Tongue (tissue), 2 donors: ENCODE results near the gene MXI1. TPM values are rescaled to one million over a fixed set of nuclear protein-coding genes. Genes with fewer than 3 reads are reported as not detected.
"Not testable (repeated sequence)": the region's sequence is repeated elsewhere in the genome, so short reads cannot be mapped to it uniquely, and the experiment has no call there.

ENCODE experiments used
- DNase-seq: peaks from one replicate; pipeline ENCODE4 v3.0.0-alpha.2; 2015
- total RNA-seq: library from RNA; depleted of rRNA; stranded (reverse); fragments of >200 nt; gene quantifications from one replicate; pipeline ENCODE4 v1.2.3, GENCODE V29; 2014

The MXI1 gene
- total RNA-seq, 1 donor from 2014 or later = 31.3 TPM

- DNase-seq = no peak
Measured at GRCh38 chr10:110317866-110318850, 110.8 kb downstream of the MXI1 start.

- no peak for DNase-seq
Measured at GRCh38 chr10:110321869-110322620, 114.6 kb downstream of the MXI1 start.

GRCh38 chr10:110323503-110323902, 116.1 kb downstream of the MXI1 start:
- no peak for DNase-seq

GRCh38 chr10:110324201-110324804, 116.9 kb downstream of the MXI1 start:
- no peak for DNase-seq

- DNase-seq = no peak
Measured at GRCh38 chr10:110324805-110325280, 117.4 kb downstream of the MXI1 start.

- no peak for DNase-seq
Measured at GRCh38 chr10:110326351-110327032, 119.1 kb downstream of the MXI1 start.

GRCh38 chr10:110327262-110327914, 120.0 kb downstream of the MXI1 start:
- no peak for DNase-seq

GRCh38 chr10:110330675-110331074, 123.3 kb downstream of the MXI1 start:
- no peak for DNase-seq

- not testable (repeated sequence) for DNase-seq
Measured at GRCh38 chr10:110331226-110331795, 123.9 kb downstream of the MXI1 start.

- DNase-seq = no peak
Measured at GRCh38 chr10:110334061-110334656, 126.8 kb downstream of the MXI1 start.

GRCh38 chr10:110335314-110336064, 128.1 kb downstream of the MXI1 start:
- no peak for DNase-seq

GRCh38 chr10:110336111-110336721, 128.8 kb downstream of the MXI1 start:
- peak; percentile 90 for DNase-seq

Other genes with a start within 250 kb of the MXI1 start
- gene ADD3, start 199.6 kb upstream of the MXI1 start, total RNA-seq = 260 TPM
- gene SMNDC1, start 97.3 kb downstream of the MXI1 start, total RNA-seq = 21.3 TPM